Measurements from ENCODE around the gene PFN3.

PFN3 gene

GRCh38 chr5:177435847-177436536 is 35.5 kb upstream of the PFN3 start:
- no peak overlapping the region for H3K9ac ChIP-seq
- H3K9me3 ChIP-seq (ENCODE audit: control insufficient read depth, low read length) = no peaks in the 10 kb centered on the region

GRCh38 chr5:177434942-177435738 is 34.7 kb upstream of the PFN3 start:
- no peaks in the 10 kb centered on the region for H3K9me3 ChIP-seq (ENCODE audit: control insufficient read depth, low read length)
- no peak overlapping the region for H3K4me3 ChIP-seq (ENCODE audit: low read depth, low read length)
- H3K36me3 ChIP-seq (ENCODE audit: control insufficient read depth, insufficient read depth, low read length) = no peaks in the 10 kb centered on the region
- no peak for TF ChIP-seq CTCF (IDR thresholded peaks at IDR 0.05)
- no peaks in the 10 kb centered on the region for H3K27me3 ChIP-seq (ENCODE audit: control insufficient read depth, insufficient read depth, low read length)
- no peak overlapping the region for H3K27ac ChIP-seq
- H3K9ac ChIP-seq = no peak overlapping the region
- H3K79me2 ChIP-seq = no peaks in the 10 kb centered on the region
- no peak overlapping the region for H2AFZ ChIP-seq
- H3K4me2 ChIP-seq (ENCODE audit: low read length) = no peak overlapping the region
- no peaks in the 10 kb centered on the region for H3K4me1 ChIP-seq

More at GRCh38 chr5:177435847-177436536, 35.5 kb upstream of the PFN3 start:
- no peak overlapping the region for H3K4me2 ChIP-seq (ENCODE audit: low read length)
- no peak overlapping the region for H3K4me3 ChIP-seq (ENCODE audit: low read depth, low read length)
- no peaks in the 10 kb centered on the region for H3K36me3 ChIP-seq (ENCODE audit: control insufficient read depth, insufficient read depth, low read length)
- TF ChIP-seq CTCF (IDR thresholded peaks at IDR 0.05) = no peak
- no peaks in the 10 kb centered on the region for H3K27me3 ChIP-seq (ENCODE audit: control insufficient read depth, insufficient read depth, low read length)
- H3K27ac ChIP-seq = no peak overlapping the region
- no peak overlapping the region for H2AFZ ChIP-seq
- no peaks in the 10 kb centered on the region for H3K4me1 ChIP-seq
- no peaks in the 10 kb centered on the region for H3K79me2 ChIP-seq

- no peaks in the 10 kb centered on the region for H3K9me3 ChIP-seq (ENCODE audit: control insufficient read depth, low read length)
- TF ChIP-seq CTCF (IDR thresholded peaks at IDR 0.05) = no peak
- H3K27ac ChIP-seq = no peak overlapping the region
- no peak overlapping the region for H2AFZ ChIP-seq
- H3K4me1 ChIP-seq = no peaks in the 10 kb centered on the region
- H3K9ac ChIP-seq = no peak overlapping the region
- H3K4me2 ChIP-seq (ENCODE audit: low read length) = no peak overlapping the region
- no peaks in the 10 kb centered on the region for H3K27me3 ChIP-seq (ENCODE audit: control insufficient read depth, insufficient read depth, low read length)
- H3K4me3 ChIP-seq (ENCODE audit: low read depth, low read length) = no peak overlapping the region
- H3K79me2 ChIP-seq = no peaks in the 10 kb centered on the region
- no peaks in the 10 kb centered on the region for H3K36me3 ChIP-seq (ENCODE audit: control insufficient read depth, insufficient read depth, low read length)
Measured at GRCh38 chr5:177434437-177434836, 34.0 kb upstream of the PFN3 start.

GRCh38 chr5:177433658-177434217 is 33.3 kb upstream of the PFN3 start:
- TF ChIP-seq CTCF (IDR thresholded peaks at IDR 0.05) = no peak
- H3K4me2 ChIP-seq (ENCODE audit: low read length) = no peak overlapping the region
- no peaks in the 10 kb centered on the region for H3K4me1 ChIP-seq
- H3K9ac ChIP-seq = no peak overlapping the region
- no peaks in the 10 kb centered on the region for H3K9me3 ChIP-seq (ENCODE audit: control insufficient read depth, low read length)
- no peak overlapping the region for H2AFZ ChIP-seq
- no peaks in the 10 kb centered on the region for H3K27me3 ChIP-seq (ENCODE audit: control insufficient read depth, insufficient read depth, low read length)
- H3K36me3 ChIP-seq (ENCODE audit: control insufficient read depth, insufficient read depth, low read length) = no peaks in the 10 kb centered on the region
- no peak overlapping the region for H3K27ac ChIP-seq
- no peaks in the 10 kb centered on the region for H3K79me2 ChIP-seq
- no peak overlapping the region for H3K4me3 ChIP-seq (ENCODE audit: low read depth, low read length)

Measured in parathyroid adenoma (tissue), 2 donors.